IPS DF 6.9 (cell line): ENCODE results near the gene PPP1R2.
A peak's percentile ranks its signal among the peaks of the same experiment; 100 is the strongest.

ENCODE experiments used
- DNase-seq: peaks from one replicate; pipeline ENCODE4 v3.0.0-alpha.2; 2013; ENCODE audit warnings: low read depth, low spot score
- H3K27ac ChIP-seq: one replicate; pipeline ENCODE4 v1.5.1; 2013; ENCODE audit warnings: low read length, control low read depth
- H3K27me3 ChIP-seq: 2 replicates; pipeline ENCODE4 v1.6.1; 2013; ENCODE audit warnings: mild to moderate bottlenecking, low read length; ENCODE audit not compliant: control insufficient read depth, insufficient read depth
- H3K36me3 ChIP-seq: 2 replicates; pipeline ENCODE4 v1.6.1; 2013; ENCODE audit warnings: low read length; ENCODE audit not compliant: control insufficient read depth, insufficient read depth
- H3K4me1 ChIP-seq: 2 replicates; pipeline ENCODE4 v1.6.1; 2013; ENCODE audit warnings: low read length; ENCODE audit not compliant: control insufficient read depth, insufficient read depth
- H3K4me3 ChIP-seq: 2 replicates; pipeline ENCODE4 v1.5.1; 2013; ENCODE audit warnings: mild to moderate bottlenecking, low read length
- H3K9me3 ChIP-seq: 2 replicates; pipeline ENCODE4 v1.6.1; 2013; ENCODE audit warnings: low read length, inconsistent platforms; ENCODE audit not compliant: control insufficient read depth, insufficient read depth
- WGBS: extraction: QIAGEN DNeasy Blood & Tissue Kit; methylation state at CpG from one replicate; pipeline ENCODE4 v1.1.7; 2013; ENCODE audit warnings: mixed read lengths, missing lambda C conversion rate; ENCODE audit not compliant: insufficient read length, insufficient coverage; 5-methylcytosine and 5-hydroxymethylcytosine counted together

PPP1R2 gene

GRCh38 chr3:195566797-195567196 is 23.7 kb upstream of the PPP1R2 start:
- no peaks in the 10 kb centered on the region for H3K4me1 ChIP-seq
- DNase-seq: no peak
- no peaks in the 10 kb centered on the region for H3K27me3 ChIP-seq
- no peaks in the 10 kb centered on the region for H3K36me3 ChIP-seq
- H3K27ac ChIP-seq: no peak overlapping the region
- H3K4me3 ChIP-seq: no peak overlapping the region
- WGBS: 100% methylated on average over 1 of the region's 6 CpGs
- H3K9me3 ChIP-seq: no peaks in the 10 kb centered on the region; the same call in 1 of the 2 replicates

- Histone ChIP-seq H3K4me3 (no peak overlapping the region), H3K27me3 (no peaks in the 10 kb centered on the region), H3K4me1 (no peaks in the 10 kb centered on the region), H3K27ac (no peak overlapping the region), H3K9me3 (no peaks in the 10 kb centered on the region; the same call in 1 of the 2 replicates), H3K36me3 (no peaks in the 10 kb centered on the region)
- DNase-seq: no peak
- no CpG with 5 or more reads among the region's 7 CpGs for WGBS
Observed at GRCh38 chr3:195565716-195566115, 22.6 kb upstream of the PPP1R2 start.

DNA sequence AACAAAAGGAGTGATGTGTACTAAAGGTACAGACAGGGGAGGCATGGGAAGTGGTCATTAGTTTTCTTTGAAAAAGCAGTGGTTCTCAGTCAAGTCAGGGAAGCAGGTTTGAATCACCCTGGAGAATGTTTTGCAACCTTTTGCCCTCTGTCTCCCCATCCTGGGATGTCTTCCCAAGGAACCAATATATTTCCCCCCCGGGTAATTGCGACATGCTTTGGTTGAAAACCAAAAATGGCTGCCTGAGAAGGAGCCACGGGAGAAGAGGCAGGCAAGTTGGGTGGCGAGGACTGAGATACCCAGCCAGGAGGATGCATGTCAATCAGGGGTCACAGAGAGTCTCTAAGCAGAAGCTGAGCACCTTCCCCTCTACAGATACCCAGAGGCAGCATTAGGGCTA is 20.2 kb upstream of the PPP1R2 start:
- no peaks in the 10 kb centered on the region; the same call in 1 of the 2 replicates for H3K9me3 ChIP-seq
- no peaks in the 10 kb centered on the region for H3K36me3 ChIP-seq
- WGBS: no CpG with 5 or more reads among the region's 4 CpGs
- no peaks in the 10 kb centered on the region for H3K4me1 ChIP-seq
- no peaks in the 10 kb centered on the region for H3K27me3 ChIP-seq
- no peak for DNase-seq
- no peak overlapping the region for H3K4me3 ChIP-seq
- H3K27ac ChIP-seq: no peak overlapping the region

GRCh38 chr3:195559723-195560409 is 16.7 kb upstream of the PPP1R2 start:
- no CpG with 5 or more reads among the region's 4 CpGs for whole genome bisulfite sequencing
- Histone ChIP-seq H3K27ac (no peak overlapping the region), H3K9me3 (no peaks in the 10 kb centered on the region; the same call in 1 of the 2 replicates), H3K4me1 (no peaks in the 10 kb centered on the region), H3K27me3 (no peaks in the 10 kb centered on the region), H3K36me3 (no peaks in the 10 kb centered on the region), H3K4me3 (no peak overlapping the region)
- no peak for DNase-seq

DNA sequence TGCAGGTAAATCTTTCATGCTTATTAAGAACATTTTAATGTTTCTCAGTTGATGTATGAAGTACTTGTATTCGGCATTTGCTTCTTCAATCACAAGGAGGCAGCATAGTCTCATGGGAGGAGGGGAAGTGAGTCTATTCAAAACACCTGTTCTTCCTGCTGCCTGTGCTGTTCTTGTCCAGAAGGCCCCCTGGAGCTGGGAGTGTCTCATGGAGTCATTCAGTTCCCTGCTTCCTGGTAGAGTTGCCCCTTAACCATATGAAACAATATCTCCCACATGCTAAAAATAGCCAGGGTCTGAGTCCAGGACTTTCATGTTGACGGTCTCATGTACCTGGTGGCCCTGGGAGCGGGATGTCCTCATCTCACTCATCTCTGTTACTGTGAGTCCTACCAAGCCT is 15.5 kb upstream of the PPP1R2 start:
- H3K27me3 ChIP-seq: no peaks in the 10 kb centered on the region
- H3K36me3 ChIP-seq: no peaks in the 10 kb centered on the region
- WGBS: no CpG with 5 or more reads among the region's 3 CpGs
- no peaks in the 10 kb centered on the region; the same call in 1 of the 2 replicates for H3K9me3 ChIP-seq
- H3K4me3 ChIP-seq: no peak overlapping the region
- H3K4me1 ChIP-seq: no peaks in the 10 kb centered on the region
- no peak overlapping the region for H3K27ac ChIP-seq
- DNase-seq: no peak

- H3K36me3 ChIP-seq: no peaks in the 10 kb centered on the region
- no peaks in the 10 kb centered on the region for H3K27me3 ChIP-seq
- H3K4me3 ChIP-seq: no peak overlapping the region
- H3K4me1 ChIP-seq: no peaks in the 10 kb centered on the region
- DNase-seq: no peak
- no peak overlapping the region for H3K27ac ChIP-seq
- no CpG with 5 or more reads among the region's 4 CpGs for WGBS
- no peaks in the 10 kb centered on the region for H3K9me3 ChIP-seq
Observed at GRCh38 chr3:195557322-195557721, 14.2 kb upstream of the PPP1R2 start.

- WGBS: no CpG with 5 or more reads among the region's 10 CpGs
- Histone ChIP-seq H3K36me3 (no peaks in the 10 kb centered on the region), H3K9me3 (no peaks in the 10 kb centered on the region), H3K27me3 (no peaks in the 10 kb centered on the region), H3K27ac (no peak overlapping the region), H3K4me3 (no peak overlapping the region), H3K4me1 (no peaks in the 10 kb centered on the region)
- DNase-seq: peak; percentile 54
Observed at GRCh38 chr3:195556390-195556789, 13.3 kb upstream of the PPP1R2 start.

- no CpG with 5 or more reads among the region's 8 CpGs for WGBS
- Histone ChIP-seq H3K4me1 (no peaks in the 10 kb centered on the region), H3K27ac (no peak overlapping the region), H3K27me3 (no peaks in the 10 kb centered on the region), H3K4me3 (no peak overlapping the region), H3K9me3 (no peaks in the 10 kb centered on the region), H3K36me3 (no peaks in the 10 kb centered on the region)
- no peak for DNase-seq
Observed at GRCh38 chr3:195555110-195555509, 12.0 kb upstream of the PPP1R2 start.

GRCh38 chr3:195554458-195554857 is 11.3 kb upstream of the PPP1R2 start:
- WGBS: no CpG with 5 or more reads among the region's 15 CpGs
- DNase-seq: no peak
- H3K9me3 ChIP-seq: no peaks in the 10 kb centered on the region
- no peaks in the 10 kb centered on the region for H3K36me3 ChIP-seq
- peaks cover 2% of the 10 kb centered on the region; the same call in 1 of the 2 replicates for H3K4me1 ChIP-seq
- no peaks in the 10 kb centered on the region for H3K27me3 ChIP-seq
- H3K4me3 ChIP-seq: no peak overlapping the region
- no peak overlapping the region for H3K27ac ChIP-seq

DNA sequence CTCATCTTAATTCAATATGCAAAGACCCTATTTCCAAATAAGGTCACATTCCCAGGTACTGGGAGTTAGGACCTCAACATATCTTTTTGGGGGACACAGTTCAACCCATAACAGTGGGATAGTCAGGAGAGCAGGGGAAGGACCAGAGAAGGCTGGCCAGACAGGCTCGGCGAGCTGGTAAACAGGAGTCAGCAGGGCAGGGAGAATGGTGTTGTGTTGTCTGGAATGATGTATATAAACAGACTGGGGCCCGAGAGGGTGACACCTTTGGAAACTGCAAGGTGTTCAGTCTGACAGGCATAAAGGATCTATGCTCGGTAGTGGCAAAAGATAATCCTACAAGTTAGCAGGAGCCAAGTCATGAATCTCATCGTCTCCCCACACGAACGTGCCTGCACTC is 10.1 kb upstream of the PPP1R2 start:
- peaks cover 2% of the 10 kb centered on the region; the same call in 1 of the 2 replicates for H3K4me1 ChIP-seq
- DNase-seq: no peak
- no peak overlapping the region for H3K4me3 ChIP-seq
- no peaks in the 10 kb centered on the region for H3K36me3 ChIP-seq
- WGBS: no CpG with 5 or more reads among the region's 7 CpGs
- H3K9me3 ChIP-seq: no peaks in the 10 kb centered on the region
- no peaks in the 10 kb centered on the region for H3K27me3 ChIP-seq
- no peak overlapping the region for H3K27ac ChIP-seq

GRCh38 chr3:195551381-195551978 is 8.4 kb upstream of the PPP1R2 start:
- Histone ChIP-seq H3K27me3 (no peaks in the 10 kb centered on the region), H3K4me1 (peaks cover 5% of the 10 kb centered on the region; the same call in 1 of the 2 replicates), H3K36me3 (no peaks in the 10 kb centered on the region), H3K9me3 (no peaks in the 10 kb centered on the region), H3K4me3 (no peak overlapping the region), H3K27ac (no peak overlapping the region)
- no CpG with 5 or more reads among the region's 7 CpGs for WGBS
- no peak for DNase-seq
